ENCODE data around the gene STAC3. TPM values are rescaled to one million over a fixed set of nuclear protein-coding genes. Genes with fewer than 3 reads are reported as not detected.

Gene STAC3
- total RNA-seq, 2 donors from 2014 or later: 3.2 to 4.5 TPM

GRCh38 chr12:57216921-57217879, 33.8 kb downstream of the STAC3 start:
- peak overlapping the region; percentile 63 for H3K27ac Mint-ChIP-seq
- H3K9me3 Mint-ChIP-seq: no peaks in the 10 kb centered on the region
- no peak for ATAC-seq (replicated peaks)
- peaks cover 34% of the 10 kb centered on the region for H3K4me1 Mint-ChIP-seq
- peaks cover 72% of the 10 kb centered on the region for H3K27me3 Mint-ChIP-seq
- peak overlapping the region; percentile 82 for H3K4me3 Mint-ChIP-seq
- peaks cover 6% of the 10 kb centered on the region for H3K36me3 Mint-ChIP-seq (ENCODE audit: low read depth)

- Mint-ChIP-seq H3K4me1 (peaks cover 34% of the 10 kb centered on the region), H3K27ac (peak within 1 kb of the TSS; percentile 63), H3K4me3 (peak within 1 kb of the TSS; percentile 82), H3K36me3 (ENCODE audit: low read depth) (peaks cover 6% of the 10 kb centered on the region), H3K9me3 (no peaks in the 10 kb centered on the region), H3K27me3 (peaks cover 65% of the 10 kb centered on the region)
- peak; percentile 22 for ATAC-seq (replicated peaks)
Observed at GRCh38 chr12:57216014-57216911, 34.7 kb downstream of the STAC3 start, which contains the start of gene NXPH4. TSS of gene NXPH4 (plus strand) at chr12:57216794. CDS start at chr12:57216970, 176 bp downstream.

- ATAC-seq (replicated peaks): peak; percentile 59
- H3K9me3 Mint-ChIP-seq: no peaks in the 10 kb centered on the region
- peaks cover 29% of the 10 kb centered on the region for H3K4me1 Mint-ChIP-seq
Observed at GRCh38 chr12:57215668-57216013, 35.3 kb downstream of the STAC3 start.

GRCh38 chr12:57215065-57215464, 35.9 kb downstream of the STAC3 start:
- H3K4me3 Mint-ChIP-seq: no peak overlapping the region
- H3K27ac Mint-ChIP-seq: no peak overlapping the region
- no peaks in the 10 kb centered on the region for H3K9me3 Mint-ChIP-seq
- peaks cover 28% of the 10 kb centered on the region for H3K4me1 Mint-ChIP-seq
- H3K27me3 Mint-ChIP-seq: peaks cover 56% of the 10 kb centered on the region
- ATAC-seq (replicated peaks): no peak
- peaks cover 6% of the 10 kb centered on the region for H3K36me3 Mint-ChIP-seq (ENCODE audit: low read depth)

More at GRCh38 chr12:57215668-57216013, 35.3 kb downstream of the STAC3 start:
- Mint-ChIP-seq H3K36me3 (ENCODE audit: low read depth) (peaks cover 6% of the 10 kb centered on the region), H3K27ac (no peak overlapping the region), H3K27me3 (peaks cover 59% of the 10 kb centered on the region), H3K4me3 (peak overlapping the region; percentile 50)

- H3K27ac Mint-ChIP-seq: no peak overlapping the region
- H3K4me3 Mint-ChIP-seq: peak overlapping the region; percentile 27
- ATAC-seq (replicated peaks): peak; percentile 50
- H3K27me3 Mint-ChIP-seq: peaks cover 50% of the 10 kb centered on the region
- peaks cover 28% of the 10 kb centered on the region for H3K4me1 Mint-ChIP-seq
- H3K9me3 Mint-ChIP-seq: no peaks in the 10 kb centered on the region
- H3K36me3 Mint-ChIP-seq (ENCODE audit: low read depth): peaks cover 6% of the 10 kb centered on the region
Observed at GRCh38 chr12:57214398-57214781, 36.6 kb downstream of the STAC3 start.

GRCh38 chr12:57213763-57214397, 37.1 kb downstream of the STAC3 start:
- Mint-ChIP-seq H3K27ac (peak overlapping the region; percentile 26), H3K36me3 (ENCODE audit: low read depth) (peaks cover 6% of the 10 kb centered on the region), H3K27me3 (peaks cover 45% of the 10 kb centered on the region), H3K4me3 (peak overlapping the region; percentile 27), H3K4me1 (peaks cover 28% of the 10 kb centered on the region), H3K9me3 (no peaks in the 10 kb centered on the region)
- ATAC-seq (replicated peaks): no peak

- peaks cover 6% of the 10 kb centered on the region for H3K36me3 Mint-ChIP-seq (ENCODE audit: low read depth)
- no peaks in the 10 kb centered on the region for H3K9me3 Mint-ChIP-seq
- no peak overlapping the region for H3K4me3 Mint-ChIP-seq
- peaks cover 24% of the 10 kb centered on the region for H3K4me1 Mint-ChIP-seq
- peaks cover 38% of the 10 kb centered on the region for H3K27me3 Mint-ChIP-seq
- H3K27ac Mint-ChIP-seq: peak overlapping the region; percentile 26
- ATAC-seq (replicated peaks): peak; percentile 76
Observed at GRCh38 chr12:57213058-57213715, 37.8 kb downstream of the STAC3 start.

- Mint-ChIP-seq H3K27me3 (peaks cover 33% of the 10 kb centered on the region), H3K9me3 (no peaks in the 10 kb centered on the region), H3K27ac (no peak overlapping the region), H3K4me3 (no peak overlapping the region), H3K36me3 (ENCODE audit: low read depth) (peaks cover 6% of the 10 kb centered on the region), H3K4me1 (peaks cover 24% of the 10 kb centered on the region)
- ATAC-seq (replicated peaks): no peak
Observed at GRCh38 chr12:57212701-57213057, 38.3 kb downstream of the STAC3 start.

- no peak overlapping the region for H3K4me3 Mint-ChIP-seq
- ATAC-seq (replicated peaks): no peak
- H3K36me3 Mint-ChIP-seq (ENCODE audit: low read depth): no peaks in the 10 kb centered on the region
- H3K4me1 Mint-ChIP-seq: peaks cover 19% of the 10 kb centered on the region
- H3K27me3 Mint-ChIP-seq: peaks cover 28% of the 10 kb centered on the region
- no peak overlapping the region for H3K27ac Mint-ChIP-seq
- no peaks in the 10 kb centered on the region for H3K9me3 Mint-ChIP-seq
Observed at GRCh38 chr12:57211791-57212700, 38.9 kb downstream of the STAC3 start.

GRCh38 chr12:57210926-57211692, 39.9 kb downstream of the STAC3 start:
- no peak overlapping the region for H3K4me3 Mint-ChIP-seq
- ATAC-seq (replicated peaks): no peak
- H3K27ac Mint-ChIP-seq: no peak overlapping the region
- no peaks in the 10 kb centered on the region for H3K9me3 Mint-ChIP-seq
- H3K4me1 Mint-ChIP-seq: peaks cover 19% of the 10 kb centered on the region
- peaks cover 28% of the 10 kb centered on the region for H3K27me3 Mint-ChIP-seq
- H3K36me3 Mint-ChIP-seq (ENCODE audit: low read depth): no peaks in the 10 kb centered on the region

GRCh38 chr12:57210461-57210860, 40.5 kb downstream of the STAC3 start:
- Mint-ChIP-seq H3K4me1 (peaks cover 13% of the 10 kb centered on the region), H3K36me3 (ENCODE audit: low read depth) (no peaks in the 10 kb centered on the region), H3K27ac (no peak overlapping the region), H3K27me3 (peaks cover 22% of the 10 kb centered on the region), H3K9me3 (no peaks in the 10 kb centered on the region), H3K4me3 (no peak overlapping the region)
- ATAC-seq (replicated peaks): no peak

- Mint-ChIP-seq H3K4me1 (peaks cover 11% of the 10 kb centered on the region), H3K27me3 (peaks cover 17% of the 10 kb centered on the region), H3K27ac (no peak overlapping the region), H3K9me3 (no peaks in the 10 kb centered on the region), H3K36me3 (ENCODE audit: low read depth) (no peaks in the 10 kb centered on the region), H3K4me3 (no peak overlapping the region)
- ATAC-seq (replicated peaks): no peak
Observed at GRCh38 chr12:57209916-57210315, 41.1 kb downstream of the STAC3 start.
